Pancreas (tissue), 10 donors: ENCODE data around the gene MAST1. TPM values are rescaled to one million over a fixed set of nuclear protein-coding genes. Genes with fewer than 3 reads are reported as not detected.

Experiments
- ATAC-seq, 4 donors: fragments of 200-7000 bp; cut with Tn5 transposase; one replicate each; pipeline versions ENCODE4 v1.8.0 to v1.9.1; 2020; ENCODE audit warnings: mild to moderate bottlenecking in 4 of 4, moderate library complexity in 4 of 4
- DNase-seq, 6 donors: peaks; one replicate each; pipeline ENCODE4 v3.0.0-alpha.2; 2020
- FAIRE-seq: peaks from 2 replicates; lab custom pipeline; 2012; peaks lifted over from hg19 to GRCh38; lab: Jason Lieb, UNC
- H3K27ac ChIP-seq, 4 donors: fragments of 200-600 bp; sonication (generic); 1 replicate in 3 of 4; 2 replicates in 1 of 4; pipeline versions ENCODE4 v1.5.0 to v1.8.0; 2020
- H3K27me3 ChIP-seq, 4 donors: fragments of 200-600 bp; one replicate each; pipeline ENCODE4 v1.8.0; 2021
- H3K36me3 ChIP-seq, 3 donors: fragments of 200-600 bp; sonication (generic) in 1 of 3; one replicate each; pipeline versions ENCODE4 v1.5.0 to v1.8.0; 2020 to 2021
- H3K4me1 ChIP-seq, 3 donors: fragments of 200-600 bp; one replicate each; pipeline ENCODE4 v1.8.0; 2021
- H3K4me3 ChIP-seq, 4 donors: fragments of 200-600 bp; sonication (generic) in 2 of 4; one replicate each; pipeline versions ENCODE4 v1.5.0 to v1.8.0; 2020 to 2021
- H3K9me3 ChIP-seq, 4 donors: fragments of 200-600 bp; one replicate each; pipeline ENCODE4 v1.8.0; 2021
- WGBS, 2 donors: extraction: QIAGEN DNeasy Blood & Tissue Kit; methylation state at CpG; one replicate each; pipeline ENCODE4 v1.1.7; 2013; 5-methylcytosine and 5-hydroxymethylcytosine counted together
- intact Hi-C, 3 donors: fragments of 100-400 bp; cut with DNase I; formaldehyde crosslinking; loops; one replicate each; pipeline versions ENCODE4 v1.11.1 to v1.14.2; 2022
- polyA plus RNA-seq, 2 donors: library from polyadenylated mRNA; stranded (reverse); fragments of 200-250 nt; gene quantifications; one replicate each; pipeline ENCODE4 v1.2.3, GENCODE V29; 2013
- total RNA-seq, 6 donors: library from RNA; stranded (reverse); fragmentation: NEBNext Ultra II Directional in 4 of 6; extraction: Animal tissue kit (Norgen Biotek cat#: 25700) in 4 of 6; gene quantifications; one replicate each; pipeline versions ENCODE4 v1.2.1 to v1.2.4, GENCODE V29; 2021 to 2023
- TF ChIP-seq, protein P1 (sequence below), 4 donors: fragments of 200-600 bp; sonication (generic) in 3 of 4; IDR thresholded peaks; one replicate each; pipeline versions ENCODE4 v1.5.0 to v1.8.0; 2021; ENCODE audit warnings: antibody characterized with exemption in 4 of 4
- donor health status: healthy with polysubstance abuse.
- donor health status: DM: no; HTN: no; CAD: no; lungs with moderate emphysema.
- donor health status: DM: no; HTN: no; CAD: no.
- donor health status: control.
- donor health status: control.
- donor health status: Bipolar disorder and iron deficiency.
- donor health status: DM: yes; HTN: yes; CAD: no.
- donor health status: DM: no; HTN: no; CAD: no.
- donor health status: DM: no; HTN: no; CAD: no.
- donor health status: DM: yes; HTN: yes; CAD: no.

The MAST1 gene
- total and polyA plus RNA-seq, 8 donors, result 0.23 to 7.3 (median 0.91) TPM

DNA sequence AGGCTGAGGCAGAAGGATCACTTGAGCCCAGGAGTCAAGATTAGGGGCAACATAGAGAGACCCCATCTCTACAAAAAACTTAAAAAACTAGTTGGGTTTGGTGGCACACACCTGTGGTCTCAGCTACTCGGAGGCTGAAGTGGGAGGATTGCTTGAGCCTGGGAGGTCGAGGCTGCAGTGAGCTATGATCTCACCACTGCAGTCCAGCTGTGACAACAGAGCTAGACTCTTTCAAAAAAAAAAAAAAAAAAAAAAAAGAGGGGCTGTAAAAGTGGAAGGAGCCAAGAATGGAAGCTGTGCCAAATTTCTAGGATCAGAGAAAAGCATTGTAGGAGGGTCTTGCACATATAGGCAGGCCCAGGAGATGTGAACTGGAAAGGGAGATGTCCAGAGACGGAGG lies 33.4 kb downstream of the MAST1 start:
- no peak overlapping the region for H3K4me3 ChIP-seq
- no peaks in the 10 kb centered on the region for H3K9me3 ChIP-seq
- H3K36me3 ChIP-seq, result no peaks in the 10 kb centered on the region
- ATAC-seq, result no peak
- H3K27me3 ChIP-seq, result no peaks in the 10 kb centered on the region
- intact Hi-C loops, result no loop called here
- no peak overlapping the region for H3K27ac ChIP-seq
- no peak for DNase-seq
- WGBS, 2 donors, result 65 to 90% methylated on average over 3 of the region's 3 CpGs
- no peaks in the 10 kb centered on the region for H3K4me1 ChIP-seq
- TF ChIP-seq, protein P1, sequence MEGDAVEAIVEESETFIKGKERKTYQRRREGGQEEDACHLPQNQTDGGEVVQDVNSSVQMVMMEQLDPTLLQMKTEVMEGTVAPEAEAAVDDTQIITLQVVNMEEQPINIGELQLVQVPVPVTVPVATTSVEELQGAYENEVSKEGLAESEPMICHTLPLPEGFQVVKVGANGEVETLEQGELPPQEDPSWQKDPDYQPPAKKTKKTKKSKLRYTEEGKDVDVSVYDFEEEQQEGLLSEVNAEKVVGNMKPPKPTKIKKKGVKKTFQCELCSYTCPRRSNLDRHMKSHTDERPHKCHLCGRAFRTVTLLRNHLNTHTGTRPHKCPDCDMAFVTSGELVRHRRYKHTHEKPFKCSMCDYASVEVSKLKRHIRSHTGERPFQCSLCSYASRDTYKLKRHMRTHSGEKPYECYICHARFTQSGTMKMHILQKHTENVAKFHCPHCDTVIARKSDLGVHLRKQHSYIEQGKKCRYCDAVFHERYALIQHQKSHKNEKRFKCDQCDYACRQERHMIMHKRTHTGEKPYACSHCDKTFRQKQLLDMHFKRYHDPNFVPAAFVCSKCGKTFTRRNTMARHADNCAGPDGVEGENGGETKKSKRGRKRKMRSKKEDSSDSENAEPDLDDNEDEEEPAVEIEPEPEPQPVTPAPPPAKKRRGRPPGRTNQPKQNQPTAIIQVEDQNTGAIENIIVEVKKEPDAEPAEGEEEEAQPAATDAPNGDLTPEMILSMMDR (IDR thresholded peaks at IDR 0.05), result no peak
- no peak for FAIRE-seq

DNA sequence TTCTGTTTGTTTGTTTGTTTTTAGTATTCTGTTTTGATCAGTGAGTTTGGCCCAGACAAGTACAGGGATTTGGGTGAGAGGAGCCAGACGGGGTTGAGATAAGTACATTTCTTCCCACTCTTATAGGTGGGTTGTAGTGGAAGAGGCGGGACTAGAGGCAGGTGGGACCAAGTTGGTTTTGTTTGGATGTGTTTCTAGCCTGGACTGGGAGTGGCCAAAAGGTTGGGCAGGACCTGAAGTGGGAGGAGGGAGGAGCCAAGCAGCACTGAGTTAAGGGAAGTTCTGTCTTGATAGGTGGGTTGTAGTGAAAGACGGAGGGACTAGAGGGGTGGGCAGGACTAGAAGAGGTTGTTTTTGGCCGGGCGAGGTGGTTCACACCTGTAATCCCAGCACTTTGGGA lies 33.9 kb downstream of the MAST1 start:
- H3K9me3 ChIP-seq, result no peaks in the 10 kb centered on the region
- no peak for ATAC-seq

DNA sequence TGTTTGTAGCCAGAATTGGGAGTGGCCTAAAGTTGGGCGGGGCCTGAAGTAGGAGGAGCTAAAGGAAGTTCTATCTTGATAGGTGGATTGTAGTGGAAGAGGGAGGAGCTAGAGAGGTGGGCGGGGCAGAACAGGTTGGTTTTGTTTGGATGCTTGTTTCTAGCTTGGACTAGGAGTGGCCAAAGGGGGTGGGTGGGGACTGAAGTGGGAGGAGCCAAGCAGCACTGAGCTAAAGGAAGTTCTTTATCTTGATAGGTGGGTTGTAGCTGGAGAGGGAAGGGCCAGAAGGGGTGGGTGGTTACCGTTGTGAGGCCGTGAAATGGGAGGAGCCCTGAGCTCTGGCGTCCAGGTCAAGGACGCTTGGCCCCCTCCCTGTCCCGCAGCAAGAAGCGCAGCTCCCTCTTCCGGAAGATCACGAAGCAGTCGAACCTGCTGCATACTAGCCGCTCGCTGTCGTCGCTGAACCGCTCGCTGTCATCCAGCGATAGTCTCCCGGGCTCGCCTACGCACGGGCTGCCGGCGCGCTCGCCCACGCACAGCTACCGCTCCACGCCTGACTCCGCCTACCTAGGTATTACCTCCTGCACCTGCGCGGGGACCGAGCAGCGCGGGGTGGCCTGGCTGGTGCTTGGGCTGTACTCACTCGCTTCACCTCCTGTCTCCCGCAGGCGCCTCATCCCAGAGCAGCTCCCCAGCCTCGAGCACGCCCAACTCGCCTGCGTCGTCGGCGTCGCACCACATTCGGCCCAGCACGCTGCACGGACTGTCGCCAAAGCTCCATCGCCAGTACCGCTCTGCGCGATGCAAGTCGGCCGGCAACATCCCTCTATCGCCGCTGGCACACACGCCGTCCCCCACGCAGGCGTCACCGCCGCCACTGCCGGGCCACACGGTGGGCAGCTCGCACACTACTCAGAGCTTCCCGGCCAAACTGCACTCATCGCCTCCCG lies 34.9 kb downstream of the MAST1 start:
- FAIRE-seq (no peak), DNase-seq (peak in 4 of 6 donors; percentile 51 to 79 (median 66)), ATAC-seq (peak; percentile 62 to 88 (median 80))
- intact Hi-C loops, result no loop called here
- H3K27me3 ChIP-seq, result no peaks in the 10 kb centered on the region
- TF ChIP-seq, protein P1 (IDR thresholded peaks at IDR 0.05), result no peak
- 41 to 61% methylated on average over 69 to 70 of the region's 70 CpGs for WGBS, 2 donors
- H3K36me3 ChIP-seq, result peaks cover 0 to 5% (median 0%) of the 10 kb centered on the region in 3 donors
- no peak overlapping the region for H3K27ac ChIP-seq
- no peaks in the 10 kb centered on the region for H3K9me3 ChIP-seq
- peak overlapping the region in 1 of 4 donors; percentile 32 for H3K4me3 ChIP-seq
- no peaks in the 10 kb centered on the region for H3K4me1 ChIP-seq

More for the DNA sequence above, 33.9 kb downstream of the MAST1 start:
- no peak for DNase-seq
- no peak for FAIRE-seq
- Histone ChIP-seq H3K4me1 (no peaks in the 10 kb centered on the region), H3K27ac (no peak overlapping the region), H3K4me3 (no peak overlapping the region), H3K27me3 (no peaks in the 10 kb centered on the region), H3K36me3 (peaks cover 0 to under 1% (median 0%) of the 10 kb centered on the region in 3 donors)
- TF ChIP-seq, protein P1 (IDR thresholded peaks at IDR 0.05), result no peak
- intact Hi-C loops, result no loop called here
- 79 to 90% methylated on average over 5 of the region's 5 CpGs for WGBS, 2 donors

DNA sequence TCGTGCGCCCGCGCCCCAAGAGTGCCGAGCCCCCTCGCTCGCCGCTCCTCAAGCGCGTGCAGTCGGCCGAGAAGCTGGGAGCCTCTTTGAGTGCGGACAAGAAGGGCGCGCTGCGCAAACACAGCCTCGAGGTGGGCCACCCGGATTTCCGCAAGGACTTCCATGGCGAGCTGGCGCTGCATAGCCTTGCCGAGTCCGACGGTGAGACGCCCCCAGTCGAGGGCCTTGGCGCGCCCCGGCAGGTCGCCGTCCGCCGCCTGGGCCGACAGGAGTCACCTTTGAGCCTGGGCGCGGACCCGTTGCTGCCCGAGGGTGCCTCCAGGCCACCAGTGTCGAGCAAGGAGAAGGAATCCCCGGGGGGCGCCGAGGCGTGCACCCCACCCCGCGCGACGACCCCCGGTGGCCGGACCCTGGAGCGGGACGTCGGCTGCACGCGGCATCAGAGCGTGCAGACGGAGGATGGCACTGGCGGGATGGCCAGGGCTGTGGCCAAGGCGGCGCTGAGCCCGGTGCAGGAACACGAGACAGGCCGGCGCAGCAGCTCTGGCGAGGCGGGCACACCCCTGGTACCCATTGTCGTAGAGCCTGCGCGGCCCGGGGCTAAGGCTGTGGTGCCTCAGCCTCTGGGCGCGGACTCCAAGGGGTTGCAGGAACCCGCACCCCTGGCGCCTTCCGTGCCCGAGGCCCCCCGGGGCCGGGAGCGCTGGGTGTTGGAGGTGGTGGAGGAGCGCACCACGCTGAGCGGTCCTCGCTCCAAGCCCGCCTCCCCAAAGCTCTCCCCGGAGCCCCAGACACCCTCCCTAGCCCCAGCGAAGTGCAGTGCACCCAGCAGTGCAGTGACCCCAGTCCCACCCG lies 35.8 kb downstream of the MAST1 start:
- Histone ChIP-seq H3K9me3 (no peaks in the 10 kb centered on the region), H3K27ac (no peak overlapping the region), H3K4me1 (no peaks in the 10 kb centered on the region), H3K36me3 (peaks cover 0 to 8% (median 0%) of the 10 kb centered on the region in 3 donors), H3K4me3 (peak overlapping the region in 1 of 4 donors; percentile 32), H3K27me3 (no peaks in the 10 kb centered on the region)
- 77 to 90% methylated on average over 81 to 86 of the region's 86 CpGs for WGBS, 2 donors
- no peak for ATAC-seq
- FAIRE-seq, result no peak
- TF ChIP-seq, protein P1 (IDR thresholded peaks at IDR 0.05), result no peak
- DNase-seq, result no peak
- intact Hi-C loops, result no loop called here
